NCI-H146 treated with DMSO at 0.1 percent for 48 hours (cell line): ENCODE results near the gene TBC1D14.

Experiments used
- DNase-seq: peaks from one replicate; lab custom pipeline; 2025; ENCODE audit not compliant: unreplicated experiment; lab: John Stamatoyannopoulos, UW

TBC1D14 gene

DNA sequence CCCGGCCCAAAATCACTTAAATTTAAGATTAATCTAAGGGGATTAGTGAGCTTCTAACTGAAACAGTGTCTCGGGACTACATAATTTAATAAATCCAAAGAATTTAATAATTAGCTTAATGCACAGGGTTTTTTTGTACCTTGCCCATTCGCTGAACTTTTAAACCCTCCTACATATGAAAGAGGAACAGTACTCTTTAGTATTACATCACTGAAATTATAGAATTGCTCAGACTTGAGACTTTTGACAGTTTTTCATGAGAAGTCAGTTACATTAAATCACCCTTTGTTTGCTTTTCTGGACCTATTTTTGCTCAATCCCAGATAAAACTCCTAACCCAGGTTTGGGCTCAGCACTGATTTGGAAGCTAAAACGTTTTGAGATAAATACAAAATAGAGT is 131.1 kb downstream of the TBC1D14 start:
- DNase-seq = no peak

- no peak for DNase-seq
Measured at GRCh38 chr4:7041246-7041645, 131.6 kb downstream of the TBC1D14 start.

DNA sequence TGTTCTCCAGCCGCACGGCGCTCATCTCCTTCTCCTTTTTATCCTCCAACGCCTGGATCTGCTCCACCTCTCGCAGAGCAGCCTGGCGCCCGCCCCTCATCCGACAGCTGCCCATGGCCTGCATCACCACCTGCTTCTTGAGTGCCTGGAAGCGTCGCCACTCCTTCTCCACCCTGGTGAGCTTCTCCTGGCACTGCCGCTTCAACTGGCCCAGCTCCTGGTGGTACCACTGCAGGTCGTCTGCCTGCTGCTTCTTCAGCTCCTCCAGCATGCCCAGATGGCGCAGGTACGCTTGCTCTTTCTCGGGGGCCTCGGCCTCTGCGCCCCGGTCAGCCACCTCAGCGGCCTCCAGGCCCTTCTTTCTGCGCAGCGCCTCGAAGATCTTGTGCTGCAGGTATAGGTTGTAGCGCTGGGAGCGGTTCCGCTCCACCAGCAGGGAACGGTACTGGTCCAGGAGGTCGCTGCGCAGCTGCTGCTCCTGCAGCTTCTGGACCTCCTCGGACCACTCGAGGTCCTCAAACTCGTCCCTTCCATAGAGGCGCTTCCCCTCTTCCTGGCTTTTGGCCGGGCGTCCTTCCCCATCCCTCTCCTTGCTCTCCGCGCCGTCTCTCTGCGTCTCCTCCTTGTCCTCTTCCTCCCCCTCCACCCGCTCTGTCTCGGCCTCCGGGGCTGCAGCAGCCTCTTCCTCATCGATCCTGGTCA is 132.3 kb downstream of the TBC1D14 start:
- peak; percentile 34 for DNase-seq

DNA sequence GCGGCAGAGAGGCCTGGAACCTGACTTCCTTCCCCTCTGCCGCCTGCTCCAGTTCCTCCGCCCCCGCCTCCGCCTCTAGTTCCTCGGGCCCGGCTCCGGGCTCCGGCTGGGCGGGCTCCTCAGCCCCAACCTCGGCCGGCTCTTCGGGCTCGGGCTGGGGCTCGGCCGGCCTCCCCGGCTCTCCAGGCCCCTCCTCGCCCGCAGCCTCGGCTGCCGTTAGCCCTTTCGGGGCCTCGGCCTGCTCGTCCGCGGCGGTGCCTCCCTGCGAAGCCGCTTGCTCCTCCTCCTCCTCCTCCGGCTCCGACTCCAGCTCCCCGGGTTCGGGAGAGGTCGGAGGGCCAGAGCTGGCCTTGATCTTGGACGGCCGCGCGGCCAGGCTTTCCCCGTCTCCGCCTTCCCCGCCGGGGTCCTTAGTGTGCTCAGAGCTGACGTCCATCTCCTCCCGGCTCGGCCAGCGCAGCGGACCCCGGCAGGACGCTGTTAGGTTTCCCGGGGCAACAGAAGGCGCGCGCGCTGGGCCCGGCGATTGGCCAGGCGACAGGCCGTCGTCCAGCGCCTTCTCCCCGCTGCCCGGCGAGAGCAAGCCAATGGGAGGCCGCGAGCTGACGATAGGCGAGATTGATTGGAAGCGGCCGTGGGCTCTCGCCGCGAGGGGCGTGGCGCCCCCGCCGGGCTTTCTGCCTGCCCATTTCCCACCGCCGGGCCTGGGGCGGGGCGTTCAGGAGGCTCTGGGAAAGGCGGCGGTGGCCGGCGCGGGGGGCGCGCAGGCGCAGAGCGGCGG is 133.1 kb downstream of the TBC1D14 start:
- DNase-seq = peak; percentile 95

GRCh38 chr4:7043284-7044136 is 133.9 kb downstream of the TBC1D14 start, which contains the start of gene TADA2B:
TADA2B (plus strand) TSS chr4:7043372; CDS start chr4:7043580, 208 bp downstream.
- DNase-seq = no peak

DNA sequence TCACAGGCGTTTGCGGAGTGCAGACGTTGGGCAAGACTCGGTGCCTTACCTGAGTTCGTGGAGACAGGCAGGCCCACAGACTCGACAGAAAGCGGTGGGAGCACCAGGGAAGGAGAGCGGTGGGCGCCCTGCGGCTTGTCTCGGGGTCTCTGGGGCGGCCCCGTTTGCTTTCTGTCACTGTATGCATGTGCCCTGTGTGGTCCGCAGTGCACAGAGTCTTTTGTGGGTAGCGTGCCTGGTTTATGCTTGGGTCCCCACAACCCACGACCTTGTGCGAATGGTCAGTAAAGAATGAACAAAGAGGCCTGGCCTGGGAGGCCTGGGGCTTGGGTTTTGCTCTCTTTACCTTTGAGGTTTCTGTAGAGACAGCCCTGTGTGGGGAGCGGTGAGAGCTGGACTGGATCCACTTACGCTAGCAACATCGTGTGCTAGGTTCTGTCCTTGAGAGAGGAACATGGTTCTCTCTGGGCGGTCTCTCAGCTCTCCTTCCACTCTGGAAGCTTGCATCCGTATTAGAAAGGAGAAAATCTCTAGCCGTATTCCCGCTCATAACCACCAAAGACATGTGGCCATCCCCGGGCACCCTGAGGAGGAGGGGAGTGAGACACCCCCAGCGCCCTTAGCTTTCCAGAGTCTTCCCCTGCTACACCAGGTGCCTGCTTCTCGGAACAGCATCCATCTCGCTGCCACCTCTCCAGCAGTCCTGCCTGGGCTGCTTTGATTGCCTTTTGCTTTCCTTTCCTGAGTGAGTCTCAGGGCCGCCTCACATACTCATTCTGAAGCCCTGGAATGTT is 134.7 kb downstream of the TBC1D14 start:
- no peak for DNase-seq

DNA sequence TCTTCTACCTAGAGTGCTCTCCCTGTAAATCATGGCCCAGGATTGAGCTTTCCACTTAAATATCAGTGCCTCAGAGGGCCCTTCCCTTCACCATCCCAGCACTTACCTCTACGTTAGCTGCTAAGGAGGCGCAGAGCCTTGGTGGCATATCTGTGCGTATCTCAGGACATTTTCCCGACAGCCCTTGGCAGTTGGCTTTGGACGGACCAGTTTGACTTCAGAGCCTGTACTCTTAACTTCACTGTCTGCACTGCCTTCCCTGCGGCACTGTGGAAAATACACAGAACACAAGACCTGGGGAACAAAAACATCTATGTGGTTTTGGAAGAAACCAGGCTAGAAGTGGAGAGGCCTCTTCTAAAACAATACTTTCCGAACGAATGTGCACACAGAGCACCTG is 135.9 kb downstream of the TBC1D14 start:
- no peak for DNase-seq

GRCh38 chr4:7045961-7046921 is 136.6 kb downstream of the TBC1D14 start:
- DNase-seq = no peak

DNA sequence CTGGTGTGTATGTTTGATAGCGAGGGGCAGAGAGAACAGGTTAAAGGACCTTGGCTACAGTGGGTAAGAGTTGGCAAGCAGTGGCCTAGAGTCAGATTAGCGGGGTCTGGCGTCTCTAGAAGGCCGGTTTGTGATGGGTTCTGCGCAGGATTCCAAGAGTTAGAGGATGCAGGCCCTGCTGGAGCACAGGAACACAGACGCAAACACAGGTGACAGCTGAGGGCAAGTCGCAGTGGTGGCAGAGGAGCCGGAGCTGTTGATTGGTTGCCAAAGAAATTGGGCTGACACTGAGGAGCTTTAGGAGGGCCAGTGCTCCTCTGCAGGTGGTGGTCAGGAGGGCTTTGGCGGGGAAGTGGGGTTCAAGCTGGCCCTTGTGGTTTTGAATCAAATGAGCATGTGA is 137.3 kb downstream of the TBC1D14 start:
- no peak for DNase-seq

DNA sequence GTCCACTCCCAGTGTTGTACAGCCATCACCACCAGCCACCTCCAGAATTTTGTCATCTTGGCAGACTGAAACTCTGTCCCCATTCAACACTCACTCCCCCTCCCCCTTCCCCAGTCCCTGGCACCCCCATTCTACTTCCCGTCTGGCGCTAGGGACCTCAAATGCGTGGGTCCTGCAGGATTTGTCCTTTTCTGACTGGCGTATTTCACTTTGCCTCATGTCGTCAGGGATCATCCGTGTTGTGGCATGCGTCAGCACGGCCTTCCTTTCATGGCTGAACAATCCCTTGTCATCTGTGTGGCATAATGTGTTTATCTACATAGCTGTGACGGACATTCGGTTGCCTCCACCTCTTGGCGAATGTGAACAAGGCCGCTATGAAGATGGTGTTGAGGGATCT is 139.0 kb downstream of the TBC1D14 start:
- no peak for DNase-seq

DNA sequence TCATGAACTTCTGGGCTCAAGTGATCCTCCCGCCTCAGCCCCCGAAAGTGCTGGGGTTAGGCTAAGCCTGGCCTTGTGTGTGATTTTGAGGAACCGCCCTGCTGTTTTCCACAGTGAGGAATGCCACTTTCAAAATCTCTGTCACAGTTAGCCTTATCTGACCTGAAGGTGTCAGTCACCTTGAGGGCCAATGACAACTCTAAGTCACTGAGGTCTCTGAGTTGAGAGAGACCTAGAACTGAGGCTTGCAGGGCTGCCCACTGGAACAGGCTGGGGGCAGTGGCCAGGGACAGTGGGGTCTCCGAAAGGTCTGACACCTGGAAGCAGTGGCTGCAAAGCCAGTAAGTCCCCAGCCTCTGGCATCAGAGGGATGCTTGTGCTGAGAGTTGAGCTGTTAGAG is 139.7 kb downstream of the TBC1D14 start:
- no peak for DNase-seq

- DNase-seq = no peak
Measured at GRCh38 chr4:7049739-7050138, 140.1 kb downstream of the TBC1D14 start.

- DNase-seq = no peak
Measured at GRCh38 chr4:7050481-7051143, 141.0 kb downstream of the TBC1D14 start.

DNA sequence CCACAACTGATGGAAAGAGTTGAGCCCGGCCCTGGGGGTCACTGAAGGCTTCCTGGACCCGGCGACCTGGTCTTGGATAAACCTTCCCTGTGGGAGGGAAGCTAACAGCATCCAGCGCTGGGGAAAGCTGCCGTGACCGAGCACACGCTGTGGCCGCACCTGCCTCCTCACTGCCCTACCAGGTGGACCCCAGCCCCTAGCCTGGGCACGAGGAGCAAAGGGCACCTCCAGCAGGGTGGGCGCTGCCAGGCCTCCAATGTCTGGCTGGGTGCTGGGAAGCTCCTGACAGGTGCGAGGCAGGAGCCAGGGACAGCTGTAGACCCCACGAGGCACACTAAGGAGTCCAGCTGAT is 141.5 kb downstream of the TBC1D14 start:
- no peak for DNase-seq

DNA sequence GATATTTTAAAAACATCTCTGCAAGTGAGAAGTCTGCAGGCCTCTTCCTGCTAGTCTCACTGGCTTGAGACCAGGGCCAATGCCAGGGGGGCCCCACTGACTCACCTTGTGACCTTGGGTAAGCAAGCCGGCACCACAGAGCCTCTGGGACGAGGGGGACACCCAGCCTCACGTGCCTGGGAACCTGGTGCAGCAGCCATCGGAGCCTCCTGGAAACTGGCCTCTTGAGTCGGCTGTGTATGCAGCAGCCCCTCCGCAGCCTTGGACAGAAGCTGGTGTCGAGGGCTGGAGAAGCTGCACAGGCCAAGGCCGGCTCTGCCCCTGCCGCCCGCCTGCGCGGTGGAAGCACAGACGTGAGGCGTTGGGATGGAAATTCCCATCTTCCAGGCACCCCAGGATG is 142.3 kb downstream of the TBC1D14 start:
- DNase-seq = no peak

- DNase-seq = no peak
Measured at GRCh38 chr4:7052313-7052712, 142.7 kb downstream of the TBC1D14 start.

DNA sequence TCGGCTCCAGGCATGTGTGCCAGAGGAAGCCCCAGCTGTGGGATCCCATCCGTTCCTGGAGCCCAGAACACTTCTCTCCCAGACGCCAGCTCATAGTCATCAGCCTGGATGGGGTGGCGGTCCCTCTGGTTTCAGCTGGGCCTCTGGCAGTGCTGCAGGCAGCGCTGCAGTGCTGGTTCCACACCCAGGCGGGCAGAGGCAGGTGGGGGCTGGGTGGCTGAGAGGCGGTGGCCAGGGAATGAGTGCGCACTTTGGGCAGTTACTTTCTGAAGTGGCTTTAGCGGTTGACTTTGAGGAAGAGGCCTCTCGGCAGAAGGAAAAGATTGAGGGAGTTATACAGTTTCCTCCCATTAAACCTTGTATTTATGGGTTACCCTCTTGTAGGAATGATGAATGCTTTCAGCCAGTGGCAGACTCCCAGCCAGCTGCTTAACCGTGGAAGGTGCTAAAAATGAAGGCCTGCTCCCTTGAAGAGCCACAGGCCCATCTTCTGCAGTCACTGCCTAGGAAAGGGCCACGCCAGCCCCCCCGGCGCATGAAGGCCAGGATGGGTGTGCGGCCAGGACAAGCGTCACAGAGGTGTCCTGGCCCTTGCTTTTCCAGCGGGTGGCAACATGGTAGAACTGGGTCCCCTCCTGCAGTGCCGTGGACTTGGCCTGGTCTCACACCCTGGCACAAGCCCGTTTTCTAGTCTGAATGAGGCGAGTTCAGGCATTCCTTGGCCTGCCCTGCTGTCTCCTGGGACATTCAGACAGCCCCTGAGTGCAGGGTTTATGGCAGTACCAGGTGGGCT is 143.5 kb downstream of the TBC1D14 start:
- no peak for DNase-seq

DNA sequence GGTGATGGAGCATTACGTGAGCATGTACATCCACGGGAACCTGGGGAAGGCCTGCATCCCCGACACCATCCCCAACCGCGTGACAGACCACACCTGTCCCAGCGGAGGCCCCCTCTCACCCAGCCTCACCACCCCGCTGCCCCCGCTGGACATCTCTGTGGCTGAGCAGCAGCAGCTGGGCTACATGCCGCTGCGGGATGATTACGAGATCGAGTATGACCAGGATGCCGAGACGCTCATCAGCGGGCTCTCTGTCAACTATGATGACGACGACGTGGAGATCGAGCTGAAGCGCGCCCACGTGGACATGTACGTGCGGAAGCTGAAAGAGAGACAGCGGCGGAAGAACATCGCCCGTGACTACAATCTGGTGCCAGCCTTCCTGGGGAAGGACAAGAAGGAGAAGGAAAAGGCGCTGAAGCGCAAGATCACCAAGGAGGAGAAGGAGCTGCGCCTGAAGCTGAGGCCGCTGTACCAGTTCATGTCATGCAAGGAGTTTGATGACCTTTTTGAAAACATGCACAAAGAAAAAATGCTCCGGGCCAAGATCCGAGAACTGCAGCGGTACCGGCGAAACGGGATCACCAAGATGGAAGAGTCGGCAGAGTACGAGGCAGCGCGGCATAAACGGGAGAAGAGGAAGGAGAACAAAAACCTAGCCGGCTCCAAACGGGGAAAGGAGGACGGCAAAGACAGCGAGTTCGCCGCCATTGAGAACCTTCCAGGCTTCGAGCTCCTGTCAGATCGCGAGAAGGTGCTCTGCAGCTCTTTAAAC is 144.7 kb downstream of the TBC1D14 start:
- no peak for DNase-seq
